ENCODE results near the gene MRPS26.
"Not testable (repeated sequence)": the region's sequence is repeated elsewhere in the genome, so short reads cannot be mapped to it uniquely, and the experiment has no call there.

MRPS26 gene

DNA sequence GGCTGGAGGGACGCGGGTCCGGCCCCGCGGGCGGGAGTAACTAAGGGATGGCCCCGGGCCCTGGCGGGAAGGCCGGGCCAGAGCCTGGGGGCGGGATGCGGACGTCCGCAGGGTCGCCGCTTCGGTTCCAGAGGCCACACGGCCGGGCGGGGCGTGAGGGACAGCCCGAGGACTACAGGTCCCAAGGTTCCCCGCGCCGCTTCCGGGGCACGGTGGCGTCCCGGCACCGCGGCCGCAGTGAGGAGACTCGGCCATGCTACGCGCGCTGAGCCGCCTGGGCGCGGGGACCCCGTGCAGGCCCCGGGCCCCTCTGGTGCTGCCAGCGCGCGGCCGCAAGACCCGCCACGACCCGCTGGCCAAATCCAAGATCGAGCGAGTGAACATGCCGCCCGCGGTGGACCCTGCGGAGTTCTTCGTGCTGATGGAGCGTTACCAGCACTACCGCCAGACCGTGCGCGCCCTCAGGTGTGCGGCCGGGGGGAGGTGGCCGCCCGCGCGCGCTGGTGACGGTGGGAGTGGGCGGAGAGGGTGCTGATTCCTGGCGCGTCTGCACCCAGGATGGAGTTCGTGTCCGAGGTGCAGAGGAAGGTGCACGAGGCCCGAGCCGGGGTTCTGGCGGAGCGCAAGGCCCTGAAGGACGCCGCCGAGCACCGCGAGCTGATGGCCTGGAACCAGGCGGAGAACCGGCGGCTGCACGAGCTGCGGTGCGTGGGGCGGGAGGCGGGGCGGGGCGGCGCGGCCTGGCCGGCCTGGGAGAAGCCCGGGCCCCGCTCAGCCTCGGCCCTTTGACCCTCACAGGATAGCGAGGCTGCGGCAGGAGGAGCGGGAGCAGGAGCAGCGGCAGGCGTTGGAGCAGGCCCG is at the start of gene MRPS26:
TSS of gene MRPS26 (plus strand) at position 237 of the 861 bp plus-strand sequence. CDS start at position 254, 17 bp downstream.
- Histone ChIP-seq H3K4me3 (ENCODE audit: low read length) (peak within 1 kb of the TSS; percentile 73), H3K27ac (ENCODE audit: low read depth, low read length) (peak within 1 kb of the TSS; percentile 93), H3K9ac (ENCODE audit: low read length) (peak within 1 kb of the TSS; percentile 53), H3K27me3 (ENCODE audit: control insufficient read depth, insufficient read depth, low read length) (no peaks in the 10 kb centered on the region), H3K4me1 (ENCODE audit: control insufficient read depth, insufficient read depth, low read length) (peaks cover 7% of the 10 kb centered on the region), H3K36me3 (ENCODE audit: control insufficient read depth, insufficient read depth, low read length) (peaks cover 17% of the 10 kb centered on the region)

DNA sequence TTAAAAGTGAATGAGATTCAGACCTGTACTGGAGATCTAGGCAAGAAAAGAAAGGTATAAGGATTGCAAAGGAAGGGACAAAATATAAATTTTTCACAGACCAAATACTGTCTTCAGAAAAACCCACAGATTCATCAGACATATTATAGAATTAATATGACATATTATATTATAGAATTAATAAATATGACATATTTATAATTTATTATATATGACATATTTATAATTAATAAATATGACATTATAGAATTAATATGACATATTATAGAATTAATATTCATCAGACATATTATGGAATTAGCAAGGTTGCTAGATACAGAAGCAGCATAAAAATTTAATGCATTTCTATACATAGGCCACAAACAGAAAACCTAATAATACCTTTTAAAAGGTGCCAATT is 47.1 kb upstream of the MRPS26 start:
- Histone ChIP-seq H3K9ac (ENCODE audit: low read length) (no peak overlapping the region), H3K36me3 (ENCODE audit: control insufficient read depth, insufficient read depth, low read length) (no peaks in the 10 kb centered on the region), H3K4me3 (ENCODE audit: low read length) (no peak overlapping the region), H3K4me1 (ENCODE audit: control insufficient read depth, insufficient read depth, low read length) (no peaks in the 10 kb centered on the region), H3K27ac (ENCODE audit: low read depth, low read length) (no peak overlapping the region), H3K27me3 (ENCODE audit: control insufficient read depth, insufficient read depth, low read length) (no peaks in the 10 kb centered on the region)

DNA sequence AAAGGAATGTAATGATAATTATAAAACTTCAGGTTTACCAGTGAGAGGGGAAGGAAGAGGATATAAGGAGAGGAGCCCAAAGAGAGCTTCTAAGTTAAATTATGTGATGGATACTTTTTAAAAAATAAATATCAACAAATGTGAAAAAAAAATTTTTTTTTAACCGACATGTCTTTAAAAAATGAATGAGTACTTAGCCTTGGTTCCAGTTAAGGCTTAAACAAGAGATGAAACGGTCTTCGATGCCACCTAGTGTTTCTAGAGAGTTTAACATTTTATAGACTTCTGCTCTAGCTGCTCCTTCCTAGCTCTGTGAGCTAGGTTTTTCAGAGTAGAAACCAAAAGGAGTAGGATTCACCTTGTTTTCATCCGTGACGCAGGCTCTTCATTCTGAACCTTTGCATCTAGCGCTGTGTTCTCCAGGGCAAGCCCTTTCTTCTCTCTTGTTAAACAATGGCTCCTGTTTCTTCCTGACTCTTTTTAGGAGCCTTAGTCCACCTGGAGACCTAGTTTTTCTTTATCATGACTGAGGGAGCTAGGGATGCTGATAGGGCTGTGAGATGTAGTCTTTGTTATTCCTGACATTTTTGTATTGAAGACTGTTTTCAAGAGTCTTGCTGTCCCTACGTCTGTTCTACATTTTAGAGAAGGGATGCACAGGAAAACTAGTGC is 44.9 kb upstream of the MRPS26 start:
- H3K27ac ChIP-seq (ENCODE audit: low read depth, low read length) = no peak overlapping the region
- H3K9ac ChIP-seq (ENCODE audit: low read length) = no peak overlapping the region
- no peaks in the 10 kb centered on the region for H3K27me3 ChIP-seq (ENCODE audit: control insufficient read depth, insufficient read depth, low read length)
- no peak overlapping the region for H3K4me3 ChIP-seq (ENCODE audit: low read length)
- no peaks in the 10 kb centered on the region for H3K36me3 ChIP-seq (ENCODE audit: control insufficient read depth, insufficient read depth, low read length)
- H3K4me1 ChIP-seq (ENCODE audit: control insufficient read depth, insufficient read depth, low read length) = no peaks in the 10 kb centered on the region

DNA sequence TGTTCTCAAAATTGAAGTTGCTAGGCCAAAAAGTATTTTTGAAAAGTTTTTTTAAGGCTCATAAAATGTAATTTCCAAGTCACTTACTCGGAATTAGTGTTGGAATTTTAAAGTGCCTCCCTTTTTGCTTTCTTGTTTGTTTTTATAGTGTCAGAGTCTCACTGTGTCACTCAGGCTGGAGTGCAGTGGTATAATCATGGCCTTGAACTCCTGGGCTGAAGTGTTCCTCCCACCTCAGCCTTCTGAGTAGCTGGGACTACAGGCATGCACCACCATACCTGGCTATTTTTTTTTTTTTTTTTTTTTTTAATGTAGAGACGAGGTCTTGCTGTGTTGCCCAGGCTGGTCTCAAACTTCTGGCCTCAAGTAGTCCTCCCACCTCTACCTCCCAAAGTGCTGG is 42.4 kb upstream of the MRPS26 start:
- Histone ChIP-seq H3K27me3 (ENCODE audit: control insufficient read depth, insufficient read depth, low read length) (no peaks in the 10 kb centered on the region), H3K4me3 (ENCODE audit: low read length) (no peak overlapping the region), H3K27ac (ENCODE audit: low read depth, low read length) (no peak overlapping the region), H3K36me3 (ENCODE audit: control insufficient read depth, insufficient read depth, low read length) (peaks cover 4% of the 10 kb centered on the region), H3K9ac (ENCODE audit: low read length) (no peak overlapping the region), H3K4me1 (ENCODE audit: control insufficient read depth, insufficient read depth, low read length) (no peaks in the 10 kb centered on the region)

DNA sequence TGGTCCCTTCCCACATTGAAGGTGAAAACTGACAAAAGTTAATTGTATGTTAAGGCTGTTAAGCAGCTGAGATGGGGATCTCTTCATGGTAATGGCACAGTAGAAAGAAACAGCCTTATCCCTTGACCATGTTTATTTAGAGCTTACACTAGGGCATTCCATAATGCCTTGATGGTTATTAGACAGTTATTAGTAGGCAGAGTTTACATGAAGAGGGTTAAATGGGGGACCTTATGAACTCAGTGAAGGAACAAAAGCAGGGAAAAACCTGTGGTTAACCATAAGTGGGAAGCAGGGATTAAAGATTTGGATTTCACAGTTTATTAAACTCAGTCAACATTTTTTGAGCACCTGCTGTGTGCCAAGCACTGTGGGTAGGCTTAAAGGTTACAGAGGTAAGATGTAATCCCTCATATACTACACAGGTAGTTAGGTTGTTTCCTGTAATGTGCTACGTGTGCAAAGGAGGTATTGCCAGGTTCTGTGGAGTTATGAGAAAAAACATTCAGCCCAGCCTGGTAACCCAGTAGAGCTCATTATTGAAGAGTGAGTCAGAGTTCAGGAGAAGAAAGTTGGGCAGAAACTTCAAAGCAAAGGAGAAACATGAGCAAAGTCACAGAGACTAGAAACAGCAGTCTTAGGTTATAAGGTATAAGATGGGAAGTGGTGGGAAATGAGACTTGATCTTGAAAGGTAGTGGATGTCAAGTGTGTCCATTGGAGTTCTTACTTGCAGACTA is 34.7 kb upstream of the MRPS26 start:
- Histone ChIP-seq H3K27ac (ENCODE audit: low read depth, low read length) (no peak overlapping the region), H3K36me3 (ENCODE audit: control insufficient read depth, insufficient read depth, low read length) (peaks cover 8% of the 10 kb centered on the region), H3K4me3 (ENCODE audit: low read length) (no peak overlapping the region), H3K9ac (ENCODE audit: low read length) (no peak overlapping the region), H3K4me1 (ENCODE audit: control insufficient read depth, insufficient read depth, low read length) (no peaks in the 10 kb centered on the region), H3K27me3 (ENCODE audit: control insufficient read depth, insufficient read depth, low read length) (no peaks in the 10 kb centered on the region)

DNA sequence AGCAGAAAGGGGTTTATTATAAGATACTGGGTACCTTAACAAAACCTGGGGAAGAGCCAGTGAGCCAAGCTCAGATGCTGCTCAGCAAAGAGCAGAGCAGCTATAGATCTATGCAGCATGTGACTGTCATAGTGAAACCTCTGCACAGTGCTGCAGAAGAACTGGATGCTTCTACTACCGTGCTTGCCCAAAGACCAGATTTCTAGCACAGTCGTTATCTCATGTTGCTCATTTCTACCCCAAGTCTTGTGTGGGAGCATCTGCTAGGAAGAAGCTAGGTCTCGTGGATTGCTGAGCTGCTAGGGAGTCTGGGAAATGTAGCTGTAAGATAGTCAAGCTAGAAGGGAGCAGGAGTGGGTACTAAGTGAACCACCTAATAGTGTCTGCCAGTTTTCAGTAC is 34.1 kb upstream of the MRPS26 start:
- H3K36me3 ChIP-seq (ENCODE audit: control insufficient read depth, insufficient read depth, low read length) = peaks cover 8% of the 10 kb centered on the region
- no peak overlapping the region for H3K27ac ChIP-seq (ENCODE audit: low read depth, low read length)
- H3K27me3 ChIP-seq (ENCODE audit: control insufficient read depth, insufficient read depth, low read length) = no peaks in the 10 kb centered on the region
- no peak overlapping the region for H3K4me3 ChIP-seq (ENCODE audit: low read length)
- no peak overlapping the region for H3K9ac ChIP-seq (ENCODE audit: low read length)
- H3K4me1 ChIP-seq (ENCODE audit: control insufficient read depth, insufficient read depth, low read length) = no peaks in the 10 kb centered on the region

DNA sequence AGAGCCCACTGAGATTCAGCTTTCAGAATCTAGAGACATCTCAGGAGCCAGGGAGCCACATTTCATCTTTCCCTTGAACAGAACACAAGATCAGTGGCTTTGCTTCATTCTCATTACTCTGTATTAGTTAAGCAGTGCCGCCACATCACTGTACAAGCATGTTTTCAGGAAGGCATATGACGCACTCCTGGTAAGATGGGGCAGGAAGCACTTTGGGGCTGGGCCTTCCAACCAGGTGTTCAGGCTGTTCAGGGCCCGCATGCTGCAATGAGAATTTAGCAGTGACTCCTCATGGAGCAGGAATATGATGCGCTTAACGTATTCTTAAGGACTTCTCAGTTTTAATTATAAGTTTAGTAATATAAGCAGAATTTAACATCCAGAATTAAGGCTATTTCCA is 32.1 kb upstream of the MRPS26 start:
- Histone ChIP-seq H3K36me3 (ENCODE audit: control insufficient read depth, insufficient read depth, low read length) (peaks cover 8% of the 10 kb centered on the region), H3K9ac (ENCODE audit: low read length) (no peak overlapping the region), H3K27me3 (ENCODE audit: control insufficient read depth, insufficient read depth, low read length) (no peaks in the 10 kb centered on the region), H3K4me3 (ENCODE audit: low read length) (no peak overlapping the region), H3K4me1 (ENCODE audit: control insufficient read depth, insufficient read depth, low read length) (no peaks in the 10 kb centered on the region), H3K27ac (ENCODE audit: low read depth, low read length) (no peak overlapping the region)

DNA sequence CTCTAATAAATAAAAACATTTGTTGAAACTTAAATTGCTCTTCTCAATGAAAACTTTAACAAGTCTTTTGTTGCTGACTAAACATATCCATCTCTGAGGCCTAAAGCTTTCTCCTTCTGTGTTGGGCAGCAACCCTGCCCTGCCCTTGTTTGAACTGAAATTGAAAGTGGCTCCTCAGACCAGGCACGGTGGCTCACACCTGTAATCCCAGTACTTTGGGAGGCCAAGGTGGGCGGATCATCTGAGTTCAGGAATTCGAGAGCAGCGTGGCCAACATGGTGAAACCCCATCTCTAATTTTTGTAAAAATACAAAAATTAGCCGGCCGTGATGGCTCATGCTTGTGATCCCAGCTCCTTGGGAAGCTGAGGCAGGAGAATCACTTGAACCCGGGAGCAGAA is 31.7 kb upstream of the MRPS26 start:
- H3K27me3 ChIP-seq (ENCODE audit: control insufficient read depth, insufficient read depth, low read length) = no peaks in the 10 kb centered on the region
- H3K9ac ChIP-seq (ENCODE audit: low read length) = no peak overlapping the region
- no peaks in the 10 kb centered on the region for H3K4me1 ChIP-seq (ENCODE audit: control insufficient read depth, insufficient read depth, low read length)
- H3K36me3 ChIP-seq (ENCODE audit: control insufficient read depth, insufficient read depth, low read length) = peaks cover 8% of the 10 kb centered on the region
- no peak overlapping the region for H3K27ac ChIP-seq (ENCODE audit: low read depth, low read length)
- H3K4me3 ChIP-seq (ENCODE audit: low read length) = no peak overlapping the region

DNA sequence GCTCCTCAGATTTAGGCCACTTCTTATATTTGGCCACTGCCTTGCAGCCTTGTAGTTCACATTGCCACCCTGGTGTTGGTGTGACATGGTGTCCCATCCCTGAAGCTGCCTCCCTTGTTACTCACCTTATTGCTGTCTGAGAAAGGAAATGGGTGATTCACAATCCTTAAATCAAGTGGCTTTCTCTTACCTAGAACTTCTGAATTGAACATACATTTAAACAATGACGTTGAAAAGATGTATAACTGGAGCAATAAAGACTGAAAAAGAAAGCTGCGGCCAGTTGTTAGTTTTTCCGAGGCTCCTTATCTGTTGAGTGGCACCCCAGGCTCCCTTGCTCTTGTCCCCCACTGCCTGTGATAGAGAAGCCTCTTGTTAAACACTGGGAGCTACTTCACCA is 31.2 kb upstream of the MRPS26 start:
- Histone ChIP-seq H3K4me1 (ENCODE audit: control insufficient read depth, insufficient read depth, low read length) (no peaks in the 10 kb centered on the region), H3K36me3 (ENCODE audit: control insufficient read depth, insufficient read depth, low read length) (peaks cover 8% of the 10 kb centered on the region), H3K4me3 (ENCODE audit: low read length) (no peak overlapping the region), H3K9ac (ENCODE audit: low read length) (no peak overlapping the region), H3K27ac (ENCODE audit: low read depth, low read length) (no peak overlapping the region), H3K27me3 (ENCODE audit: control insufficient read depth, insufficient read depth, low read length) (no peaks in the 10 kb centered on the region)

DNA sequence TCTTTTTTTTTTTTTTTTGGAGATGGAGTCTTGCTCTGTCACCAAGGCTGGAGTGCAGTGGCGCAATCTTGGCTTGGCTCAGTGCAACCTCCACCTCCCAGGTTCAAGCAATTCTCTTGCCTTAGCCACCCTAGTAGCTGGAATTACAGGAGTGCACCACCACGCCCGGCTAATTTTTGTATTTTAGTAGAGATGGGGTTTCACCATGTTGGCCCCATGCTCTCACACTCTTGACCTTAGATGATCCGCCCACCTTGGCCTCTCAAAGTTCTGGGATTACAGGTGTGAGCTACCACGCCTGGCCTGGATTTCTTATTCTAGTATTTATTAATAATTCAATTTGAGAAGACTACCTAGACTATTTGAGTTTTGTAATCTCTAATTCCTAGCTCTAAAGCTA is 30.6 kb upstream of the MRPS26 start:
- H3K9ac ChIP-seq (ENCODE audit: low read length); H3K36me3 ChIP-seq (ENCODE audit: control insufficient read depth, insufficient read depth, low read length); H3K4me3 ChIP-seq (ENCODE audit: low read length); H3K4me1 ChIP-seq (ENCODE audit: control insufficient read depth, insufficient read depth, low read length); H3K27ac ChIP-seq (ENCODE audit: low read depth, low read length); H3K27me3 ChIP-seq (ENCODE audit: control insufficient read depth, insufficient read depth, low read length): not testable (repeated sequence)

DNA sequence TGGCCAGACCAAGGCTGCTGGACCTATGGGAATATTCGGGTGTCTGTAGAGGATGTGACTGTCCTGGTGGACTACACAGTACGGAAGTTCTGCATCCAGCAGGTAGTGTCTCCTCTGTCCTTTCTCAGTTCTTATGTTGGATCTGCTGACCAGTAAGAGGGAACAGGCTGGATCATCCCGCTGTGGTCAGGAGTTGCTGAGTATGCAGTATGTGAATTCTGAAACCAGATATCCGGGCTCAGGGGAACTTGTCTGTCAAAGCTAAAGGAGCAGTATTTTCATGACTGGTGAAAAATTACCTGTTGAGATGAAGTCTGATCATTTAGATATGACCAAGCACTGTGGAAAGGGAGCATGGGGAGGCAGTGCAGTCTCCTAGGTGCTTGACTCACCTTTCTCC is 24.5 kb upstream of the MRPS26 start:
- Histone ChIP-seq H3K4me1 (ENCODE audit: control insufficient read depth, insufficient read depth, low read length) (no peaks in the 10 kb centered on the region), H3K36me3 (ENCODE audit: control insufficient read depth, insufficient read depth, low read length) (peaks cover 33% of the 10 kb centered on the region), H3K27ac (ENCODE audit: low read depth, low read length) (no peak overlapping the region), H3K4me3 (ENCODE audit: low read length) (no peak overlapping the region), H3K27me3 (ENCODE audit: control insufficient read depth, insufficient read depth, low read length) (no peaks in the 10 kb centered on the region), H3K9ac (ENCODE audit: low read length) (no peak overlapping the region)

DNA sequence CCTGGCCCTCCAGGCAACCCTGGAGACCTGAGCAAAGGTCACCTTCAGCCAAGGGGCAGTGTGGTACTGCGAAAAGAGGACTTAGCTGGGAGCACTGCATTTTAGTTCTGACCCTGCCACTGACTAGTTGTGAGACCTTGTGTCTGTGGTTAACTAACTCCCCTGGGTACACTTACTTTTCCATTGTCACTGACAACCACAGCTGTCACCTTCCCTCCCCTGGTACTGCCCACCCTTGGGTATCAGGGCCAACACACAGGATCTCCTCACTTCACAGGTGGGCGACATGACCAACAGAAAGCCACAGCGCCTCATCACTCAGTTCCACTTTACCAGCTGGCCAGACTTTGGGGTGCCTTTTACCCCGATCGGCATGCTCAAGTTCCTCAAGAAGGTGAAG is 24.1 kb upstream of the MRPS26 start:
- Histone ChIP-seq H3K27ac (ENCODE audit: low read depth, low read length) (no peak overlapping the region), H3K27me3 (ENCODE audit: control insufficient read depth, insufficient read depth, low read length) (no peaks in the 10 kb centered on the region)

More for the DNA sequence above, 24.1 kb upstream of the MRPS26 start:
- Histone ChIP-seq H3K4me3 (ENCODE audit: low read length) (no peak overlapping the region), H3K9ac (ENCODE audit: low read length) (no peak overlapping the region), H3K4me1 (ENCODE audit: control insufficient read depth, insufficient read depth, low read length) (no peaks in the 10 kb centered on the region), H3K36me3 (ENCODE audit: control insufficient read depth, insufficient read depth, low read length) (peaks cover 38% of the 10 kb centered on the region)

Measured in rectal smooth muscle tissue (tissue), 1 donor.